Subcutaneous abdominal adipose tissue (tissue), 5 donors: ENCODE data around the gene STRADB.
"Not testable (repeated sequence)": the region's sequence is repeated elsewhere in the genome, so short reads cannot be mapped to it uniquely, and the experiment has no call there.

Source experiments
- H3K27ac ChIP-seq: one replicate; pipeline ENCODE4 v1.7.0; 2013; ENCODE audit warnings: low read depth, mild to moderate bottlenecking, inconsistent platforms, low read length, moderate library complexity
- H3K27me3 ChIP-seq, 5 donors: one replicate each; pipeline ENCODE4 v1.7.0; 2013; ENCODE audit warnings: low read length in 5 of 5, inconsistent platforms in 1 of 5; ENCODE audit not compliant: control insufficient read depth in 5 of 5, insufficient read depth in 4 of 5
- H3K36me3 ChIP-seq, 5 donors: one replicate each; pipeline ENCODE4 v1.7.0; 2013; ENCODE audit warnings: low read length in 5 of 5; ENCODE audit not compliant: control insufficient read depth in 5 of 5, insufficient read depth in 5 of 5
- H3K4me1 ChIP-seq, 5 donors: one replicate each; pipeline ENCODE4 v1.7.0; 2013; ENCODE audit warnings: low read length in 5 of 5, mild to moderate bottlenecking in 3 of 5, moderate library complexity in 1 of 5; ENCODE audit not compliant: control insufficient read depth in 5 of 5, insufficient read depth in 5 of 5
- H3K4me3 ChIP-seq, 5 donors: one replicate each; pipeline ENCODE4 v1.7.0; 2013; ENCODE audit warnings: low read length in 5 of 5, low read depth in 1 of 5
- H3K9ac ChIP-seq, 5 donors: one replicate each; pipeline ENCODE4 v1.7.0; 2013; ENCODE audit warnings: low read length in 5 of 5, mild to moderate bottlenecking in 4 of 5, moderate library complexity in 3 of 5
- H3K9me3 ChIP-seq, 5 donors: one replicate each; pipeline ENCODE4 v1.7.0; 2013; ENCODE audit warnings: low read length in 5 of 5; ENCODE audit not compliant: control insufficient read depth in 5 of 5
- donor health status: healthy.
- donor health status: healthy.
- donor health status: healthy.
- donor health status: healthy.
- donor health status: healthy.

Gene STRADB

DNA sequence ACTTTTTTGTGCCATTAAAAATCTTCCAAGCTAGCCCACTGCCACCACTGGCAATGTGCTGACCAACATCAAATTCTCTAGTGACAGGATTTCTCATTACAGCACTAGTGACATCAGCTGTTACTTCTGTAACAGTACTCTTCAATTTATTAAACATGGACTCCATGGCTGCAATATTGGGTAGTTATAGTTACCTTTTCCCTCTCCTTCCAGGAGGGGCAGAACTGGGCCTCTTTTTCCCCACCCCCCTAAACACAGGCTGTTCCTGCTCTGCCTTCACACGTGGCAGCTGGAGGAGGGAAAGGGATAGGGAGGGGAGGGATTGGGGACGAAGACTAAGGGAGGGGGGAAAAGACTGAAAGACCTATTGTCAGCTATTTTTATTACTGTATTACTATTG lies 38.4 kb upstream of the STRADB start:
- peaks cover 0 to 22% (median 14%) of the 10 kb centered on the region in 5 donors for H3K4me1 ChIP-seq
- no peaks in the 10 kb centered on the region for H3K9me3 ChIP-seq
- no peak overlapping the region for H3K27ac ChIP-seq
- H3K9ac ChIP-seq = no peak overlapping the region
- no peak overlapping the region for H3K4me3 ChIP-seq
- H3K36me3 ChIP-seq = no peaks in the 10 kb centered on the region
- no peaks in the 10 kb centered on the region for H3K27me3 ChIP-seq

DNA sequence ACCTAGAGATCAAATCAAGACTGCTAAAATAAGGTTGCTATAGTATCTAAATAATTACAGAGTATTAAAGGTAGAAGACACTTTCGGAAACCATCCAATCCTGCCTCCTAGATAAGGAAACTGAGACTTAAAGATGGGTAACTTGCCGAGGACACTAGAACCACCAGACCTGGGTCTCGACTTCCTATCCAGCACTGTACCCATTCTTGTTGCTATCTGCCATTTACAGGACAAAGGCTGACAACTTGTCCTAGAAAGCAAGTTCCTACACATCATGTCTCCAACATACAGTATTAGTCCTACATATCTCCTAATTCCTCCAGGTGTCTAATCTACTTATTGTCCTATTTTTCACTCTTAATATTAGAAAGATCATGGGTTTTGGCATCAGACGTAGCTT lies 38.0 kb upstream of the STRADB start:
- H3K36me3 ChIP-seq = no peaks in the 10 kb centered on the region
- H3K9ac ChIP-seq = no peak overlapping the region
- no peaks in the 10 kb centered on the region for H3K9me3 ChIP-seq
- H3K4me1 ChIP-seq = peaks cover 0 to 22% (median 14%) of the 10 kb centered on the region in 5 donors
- no peak overlapping the region for H3K27ac ChIP-seq
- H3K27me3 ChIP-seq = no peaks in the 10 kb centered on the region
- H3K4me3 ChIP-seq = no peak overlapping the region

DNA sequence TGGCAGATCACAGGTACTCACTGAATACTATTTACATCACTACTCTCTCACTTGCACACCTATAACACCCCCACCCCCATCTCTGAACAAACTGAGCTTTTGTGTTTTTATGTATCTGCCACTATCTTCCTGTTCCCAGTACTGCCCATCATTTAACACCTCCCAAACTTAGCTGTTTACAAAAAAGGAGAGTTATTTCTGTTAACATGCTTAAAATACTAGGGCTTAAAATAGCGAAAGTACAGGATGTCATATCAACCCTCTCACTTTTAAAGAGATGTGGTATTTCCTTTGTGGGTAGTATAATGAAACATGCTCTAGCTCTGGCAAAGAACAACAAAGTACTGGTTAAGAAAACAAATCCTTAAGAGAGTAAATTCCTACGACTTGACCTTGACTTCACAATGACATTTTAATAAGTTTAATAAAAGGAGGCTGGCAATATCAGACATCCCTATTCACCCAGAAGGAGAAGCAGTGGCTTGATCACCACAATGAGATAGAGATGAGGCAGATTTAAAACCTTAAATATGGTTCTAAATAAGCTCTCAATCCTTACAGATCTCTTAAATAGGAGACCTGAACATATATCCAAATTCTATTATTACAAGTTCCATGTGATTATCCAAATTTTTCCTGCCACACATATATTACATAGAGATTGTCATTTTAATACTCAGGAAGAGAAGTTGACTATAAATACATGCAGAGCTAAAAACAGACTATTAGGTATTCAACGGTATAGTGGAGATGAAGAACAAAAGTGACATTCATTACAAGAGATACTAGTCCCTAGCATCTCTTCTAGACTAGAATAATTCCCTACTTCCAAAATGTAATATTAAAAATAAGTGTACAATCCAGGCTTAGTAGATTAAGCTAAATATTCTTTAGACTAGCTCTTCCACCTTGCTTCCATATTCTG lies 37.2 kb upstream of the STRADB start:
- H3K27me3 ChIP-seq = no peaks in the 10 kb centered on the region
- peak overlapping the region in 1 of 5 donors; percentile 3 for H3K4me3 ChIP-seq
- no peaks in the 10 kb centered on the region for H3K9me3 ChIP-seq
- H3K36me3 ChIP-seq = peaks cover 0 to 4% (median 0%) of the 10 kb centered on the region in 5 donors
- H3K4me1 ChIP-seq = peaks cover 0 to 22% (median 14%) of the 10 kb centered on the region in 5 donors
- no peak overlapping the region for H3K27ac ChIP-seq
- peak overlapping the region in 1 of 5 donors; percentile 4 for H3K9ac ChIP-seq

DNA sequence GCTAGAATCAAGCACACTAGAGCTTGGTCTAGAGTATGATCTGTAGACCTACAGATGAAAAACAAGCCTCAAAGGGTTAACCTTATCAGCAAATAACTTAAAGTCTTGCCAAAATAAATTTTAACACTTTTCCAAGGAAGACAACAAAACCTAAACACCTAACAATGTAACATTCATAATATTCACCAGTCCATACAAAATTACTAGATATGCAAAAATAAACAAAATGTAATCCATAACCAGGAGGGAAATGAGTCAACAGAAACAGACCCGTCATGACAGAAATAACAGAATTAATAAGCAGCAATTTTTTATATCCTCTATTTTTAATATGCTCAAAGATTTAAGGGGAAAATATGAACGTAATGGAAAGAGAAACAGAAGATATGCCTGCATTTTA lies 36.4 kb upstream of the STRADB start:
- Histone ChIP-seq H3K27me3 (no peaks in the 10 kb centered on the region), H3K4me3 (no peak overlapping the region), H3K27ac (peak overlapping the region; percentile 20), H3K9ac (no peak overlapping the region), H3K9me3 (no peaks in the 10 kb centered on the region), H3K36me3 (peaks cover 0 to 8% (median 4%) of the 10 kb centered on the region in 5 donors), H3K4me1 (peaks cover 0 to 22% (median 14%) of the 10 kb centered on the region in 5 donors)

DNA sequence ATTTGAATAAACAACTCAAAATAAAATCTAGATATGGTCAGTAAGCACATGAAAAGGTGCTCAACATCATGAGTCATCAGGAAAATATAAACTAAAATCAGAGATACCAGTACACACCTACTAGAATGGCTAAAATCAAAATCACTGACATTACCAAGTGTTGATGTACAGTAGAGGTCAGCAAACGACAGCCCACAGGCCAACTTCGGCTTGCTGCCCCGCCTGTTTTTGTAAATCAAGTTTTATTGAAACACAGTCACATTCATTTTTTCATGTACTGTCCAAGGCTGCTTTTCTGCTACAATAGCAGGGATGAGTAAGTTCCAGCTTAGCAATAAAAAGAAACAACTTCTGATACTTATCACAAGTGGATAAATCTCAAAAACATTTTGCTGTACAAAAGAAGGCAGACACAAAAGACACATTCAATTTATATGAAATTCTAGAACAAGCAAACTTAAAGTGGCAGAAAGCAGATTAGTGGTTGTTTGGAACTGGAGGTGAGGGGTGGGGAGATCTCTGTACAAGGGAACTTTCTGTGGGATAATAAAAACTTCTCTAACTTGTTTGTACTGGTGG lies 32.4 kb upstream of the STRADB start:
- Histone ChIP-seq H3K27me3 (no peaks in the 10 kb centered on the region), H3K9ac (no peak overlapping the region), H3K4me3 (no peak overlapping the region), H3K4me1 (peaks cover 0 to 15% (median 6%) of the 10 kb centered on the region in 5 donors), H3K36me3 (peaks cover 0 to 10% (median 6%) of the 10 kb centered on the region in 5 donors), H3K27ac (peak overlapping the region; percentile 12), H3K9me3 (no peaks in the 10 kb centered on the region)

GRCh38 chr2:201419986-201420385 lies 31.6 kb upstream of the STRADB start:
- no peaks in the 10 kb centered on the region for H3K27me3 ChIP-seq
- peaks cover 1 to 13% (median 9%) of the 10 kb centered on the region in 5 donors for H3K4me1 ChIP-seq
- H3K9ac ChIP-seq = no peak overlapping the region
- H3K9me3 ChIP-seq = no peaks in the 10 kb centered on the region
- peaks cover 0 to 10% (median 6%) of the 10 kb centered on the region in 5 donors for H3K36me3 ChIP-seq
- H3K4me3 ChIP-seq = no peak overlapping the region
- H3K27ac ChIP-seq = no peak overlapping the region

DNA sequence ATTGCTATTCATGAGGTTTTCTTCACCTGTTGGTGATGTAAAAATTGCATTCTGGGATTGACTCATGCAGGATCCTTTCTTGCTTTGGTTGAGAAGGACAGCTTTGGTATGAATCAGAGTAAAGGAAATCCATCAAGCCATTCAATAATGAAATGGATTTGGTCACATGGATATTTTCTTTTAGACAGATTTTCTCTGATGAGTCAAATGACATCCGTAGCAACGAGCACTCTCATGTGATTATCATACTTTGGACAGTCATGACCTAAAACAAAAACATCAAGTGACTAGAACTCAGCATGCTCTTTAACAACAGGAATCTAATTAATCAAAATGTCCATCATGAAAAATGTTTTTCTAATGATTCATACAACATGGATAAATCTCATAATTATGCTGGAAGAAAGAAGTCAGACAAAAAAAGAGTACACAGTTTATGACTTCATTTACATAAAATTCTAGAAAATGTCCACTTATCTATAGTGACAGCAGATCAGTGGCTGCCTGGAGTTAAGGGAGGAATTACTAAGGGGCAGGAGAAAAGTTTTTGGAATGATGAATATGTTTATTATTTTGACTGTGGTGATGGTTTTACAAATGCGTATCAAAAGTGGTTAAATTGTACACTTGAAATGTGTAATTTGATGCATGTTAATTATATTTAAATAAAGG lies 31.0 kb upstream of the STRADB start:
- no peak overlapping the region for H3K27ac ChIP-seq
- H3K36me3 ChIP-seq = peaks cover 0 to 10% (median 6%) of the 10 kb centered on the region in 5 donors
- peaks cover 2 to 15% (median 9%) of the 10 kb centered on the region in 5 donors for H3K4me1 ChIP-seq
- H3K9ac ChIP-seq = no peak overlapping the region
- H3K27me3 ChIP-seq = no peaks in the 10 kb centered on the region
- no peaks in the 10 kb centered on the region for H3K9me3 ChIP-seq
- no peak overlapping the region for H3K4me3 ChIP-seq

GRCh38 chr2:201425952-201426351 lies 25.6 kb upstream of the STRADB start:
- H3K4me3 ChIP-seq = no peak overlapping the region
- H3K27me3 ChIP-seq = no peaks in the 10 kb centered on the region
- no peak overlapping the region for H3K9ac ChIP-seq
- no peak overlapping the region for H3K27ac ChIP-seq
- no peaks in the 10 kb centered on the region for H3K36me3 ChIP-seq
- no peaks in the 10 kb centered on the region for H3K9me3 ChIP-seq
- H3K4me1 ChIP-seq = peaks cover 2 to 18% (median 12%) of the 10 kb centered on the region in 5 donors

DNA sequence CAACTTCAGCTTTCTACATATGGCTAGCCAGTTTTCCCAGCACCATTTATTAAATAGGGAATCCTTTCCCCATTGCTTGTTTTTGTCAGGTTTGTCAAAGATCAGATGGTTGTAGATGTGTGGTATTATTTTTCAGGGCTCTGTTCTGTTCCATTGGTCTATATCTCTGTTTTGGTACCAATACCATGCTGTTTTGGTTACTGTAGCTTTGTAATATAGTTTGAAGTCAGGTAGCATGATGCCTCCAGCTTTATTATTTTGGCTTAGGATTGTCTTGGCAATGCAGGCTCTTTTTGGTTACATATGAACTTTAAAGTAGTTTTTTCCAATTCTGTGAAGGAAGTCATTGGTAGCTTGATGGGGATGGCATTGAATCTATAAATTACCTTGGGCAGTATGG lies 23.2 kb upstream of the STRADB start:
- not testable (repeated sequence) for H3K4me3 ChIP-seq, H3K9me3 ChIP-seq, H3K27me3 ChIP-seq, H3K36me3 ChIP-seq, H3K27ac ChIP-seq, H3K9ac ChIP-seq
- H3K4me1 ChIP-seq = peaks cover 7 to 35% (median 29%) of the 10 kb centered on the region in 5 donors

- H3K4me3 ChIP-seq, H3K9me3 ChIP-seq, H3K27ac ChIP-seq, H3K27me3 ChIP-seq, H3K9ac ChIP-seq, H3K36me3 ChIP-seq: not testable (repeated sequence)
- H3K4me1 ChIP-seq = peaks cover 9 to 35% (median 33%) of the 10 kb centered on the region in 5 donors
These were observed 21.7 kb upstream of the STRADB start for GRCh38 chr2:201429835-201430234.
